GM18870 (cell line): Measurements from ENCODE around the gene CC2D2A.

Experiments
- ATAC-seq: cut with Tn5 transposase; IDR thresholded peaks from one replicate; pipeline ENCODE4 v1.9.1; 2021; ENCODE audit warnings: moderate library complexity; ENCODE audit not compliant: unreplicated experiment

CC2D2A gene

GRCh38 chr4:15469402-15470127 lies at the start of gene CC2D2A:
CC2D2A (plus strand) TSS chr4:15469882; CDS start chr4:15475933, 6,051 bp downstream.
- no peak for ATAC-seq

GRCh38 chr4:15420642-15421041 lies 49.0 kb upstream of the CC2D2A start:
- ATAC-seq = no peak

GRCh38 chr4:15423285-15423711 lies 46.4 kb upstream of the CC2D2A start:
- no peak for ATAC-seq

GRCh38 chr4:15425520-15425919 lies 44.2 kb upstream of the CC2D2A start:
- ATAC-seq = no peak

- no peak for ATAC-seq
Observed at GRCh38 chr4:15427161-15427560, 42.5 kb upstream of the CC2D2A start.

GRCh38 chr4:15427701-15428100 lies 42.0 kb upstream of the CC2D2A start, which contains the start of gene C1QTNF7:
C1QTNF7 (plus strand) TSS chr4:15428033; CDS start chr4:15435744, 7,711 bp downstream.
- ATAC-seq = no peak

- no peak for ATAC-seq
Observed at GRCh38 chr4:15428611-15429010, 41.1 kb upstream of the CC2D2A start.

- ATAC-seq = no peak
Observed at GRCh38 chr4:15434091-15434490, 35.6 kb upstream of the CC2D2A start.

- ATAC-seq = no peak
Observed at GRCh38 chr4:15434676-15435075, 35.0 kb upstream of the CC2D2A start.

- no peak for ATAC-seq
Observed at GRCh38 chr4:15436513-15436912, 33.2 kb upstream of the CC2D2A start.

GRCh38 chr4:15438939-15439524 lies 30.6 kb upstream of the CC2D2A start:
- no peak for ATAC-seq

GRCh38 chr4:15443371-15444160 lies 26.1 kb upstream of the CC2D2A start:
- ATAC-seq = no peak

GRCh38 chr4:15444276-15444675 lies 25.4 kb upstream of the CC2D2A start:
- no peak for ATAC-seq

GRCh38 chr4:15444879-15445547 lies 24.7 kb upstream of the CC2D2A start:
- no peak for ATAC-seq

- ATAC-seq = no peak
Observed at GRCh38 chr4:15451181-15451865, 18.4 kb upstream of the CC2D2A start.

- no peak for ATAC-seq
Observed at GRCh38 chr4:15451866-15452765, 17.6 kb upstream of the CC2D2A start.

GRCh38 chr4:15455290-15455689 lies 14.4 kb upstream of the CC2D2A start:
- no peak for ATAC-seq

- peak; percentile 95 for ATAC-seq
Observed at GRCh38 chr4:15457406-15458201, 12.1 kb upstream of the CC2D2A start.

GRCh38 chr4:15458616-15459015 lies 11.1 kb upstream of the CC2D2A start:
- no peak for ATAC-seq
